GM21381 (cell line): Measurements from ENCODE around the gene REEP1.
"Not testable (repeated sequence)": the region's sequence is repeated elsewhere in the genome, so short reads cannot be mapped to it uniquely, and the experiment has no call there.

Experiments used
- ATAC-seq: cut with Tn5 transposase; IDR thresholded peaks from one replicate; pipeline ENCODE4 v1.9.1; 2021; ENCODE audit warnings: mild to moderate bottlenecking, moderate library complexity; ENCODE audit not compliant: unreplicated experiment

Gene REEP1

DNA sequence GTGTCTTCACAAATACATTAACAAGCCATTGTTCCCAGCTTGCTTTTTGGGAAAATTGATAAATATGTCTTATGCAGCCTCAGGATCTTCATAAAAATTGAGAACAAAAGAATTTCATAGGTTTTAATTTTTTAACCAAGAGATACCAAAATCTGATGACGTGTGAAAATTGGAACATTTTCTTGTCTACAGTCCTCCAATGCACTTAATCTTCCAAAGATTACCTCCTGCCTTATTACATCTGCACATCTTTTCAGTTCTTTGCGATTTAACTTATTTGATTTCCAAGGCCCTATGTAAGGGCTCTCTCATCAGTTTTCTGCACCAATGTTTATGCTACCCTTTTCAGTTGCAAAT is 135.1 kb downstream of the REEP1 start:
- no peak for ATAC-seq

DNA sequence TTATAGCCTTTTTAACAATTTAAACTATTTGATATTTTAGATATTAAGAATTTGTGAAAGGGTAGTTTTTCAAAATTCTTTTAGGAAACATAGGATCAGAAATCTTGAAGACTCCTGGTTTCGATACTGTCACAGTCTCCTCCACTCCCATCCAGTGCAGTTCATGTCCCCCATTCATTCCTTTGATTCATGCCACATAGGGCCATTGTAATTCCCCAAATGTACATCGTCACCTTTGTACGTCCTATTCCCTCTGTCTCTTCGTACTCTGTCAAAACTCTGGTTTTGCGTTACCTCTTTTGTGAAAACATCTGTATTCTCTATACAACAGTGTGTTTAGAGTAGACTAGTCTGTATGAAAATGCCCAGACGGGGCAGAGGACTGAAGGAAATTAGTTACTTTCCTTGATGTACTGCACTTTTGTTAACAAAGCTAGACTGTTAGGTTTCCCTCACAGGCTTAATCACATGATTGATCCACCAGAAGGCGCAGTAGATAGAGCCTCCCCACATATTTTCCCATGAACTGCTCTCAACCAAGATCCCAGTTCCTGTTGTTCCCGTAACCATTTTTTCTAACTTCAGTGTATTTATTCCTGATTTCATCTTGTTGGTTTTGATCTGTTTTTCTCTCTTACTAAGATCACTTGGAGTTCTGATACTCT is 135.6 kb downstream of the REEP1 start:
- no peak for ATAC-seq

DNA sequence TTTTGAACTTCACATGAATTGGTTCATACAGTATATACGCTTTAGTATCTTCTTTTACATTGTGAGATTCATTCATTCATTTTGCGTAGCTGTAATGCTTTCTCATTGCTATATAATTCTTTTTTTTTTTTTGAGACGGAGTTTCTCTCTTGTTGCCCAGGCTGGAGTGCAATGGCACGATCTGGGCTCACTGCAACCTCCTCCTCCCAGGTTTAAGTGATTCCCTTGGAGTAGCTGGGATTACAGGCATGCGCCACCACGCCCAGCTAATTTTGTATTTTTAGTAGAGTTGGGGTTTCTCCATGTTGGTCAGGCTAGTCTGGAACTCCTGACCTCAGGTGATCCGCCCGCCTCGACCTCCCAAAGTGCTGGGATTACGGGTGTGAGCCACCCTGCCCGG is 136.9 kb downstream of the REEP1 start:
- ATAC-seq: not testable (repeated sequence)

DNA sequence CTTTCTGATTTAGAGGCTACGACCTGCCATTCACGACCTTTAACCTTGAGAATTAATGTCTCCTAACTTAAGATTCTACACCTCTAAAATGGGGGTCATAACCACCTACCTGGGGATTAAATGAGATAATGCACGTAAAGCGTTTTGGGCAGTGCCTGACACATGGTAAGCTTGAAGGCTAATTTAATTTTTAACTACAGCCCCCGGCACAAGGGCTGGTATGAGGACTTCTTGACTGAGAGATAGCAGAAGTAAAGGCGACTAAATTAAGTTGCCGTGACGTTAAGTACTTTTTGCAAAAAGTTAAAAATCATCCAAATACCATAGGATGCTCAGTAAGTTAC is 137.6 kb downstream of the REEP1 start:
- no peak for ATAC-seq

DNA sequence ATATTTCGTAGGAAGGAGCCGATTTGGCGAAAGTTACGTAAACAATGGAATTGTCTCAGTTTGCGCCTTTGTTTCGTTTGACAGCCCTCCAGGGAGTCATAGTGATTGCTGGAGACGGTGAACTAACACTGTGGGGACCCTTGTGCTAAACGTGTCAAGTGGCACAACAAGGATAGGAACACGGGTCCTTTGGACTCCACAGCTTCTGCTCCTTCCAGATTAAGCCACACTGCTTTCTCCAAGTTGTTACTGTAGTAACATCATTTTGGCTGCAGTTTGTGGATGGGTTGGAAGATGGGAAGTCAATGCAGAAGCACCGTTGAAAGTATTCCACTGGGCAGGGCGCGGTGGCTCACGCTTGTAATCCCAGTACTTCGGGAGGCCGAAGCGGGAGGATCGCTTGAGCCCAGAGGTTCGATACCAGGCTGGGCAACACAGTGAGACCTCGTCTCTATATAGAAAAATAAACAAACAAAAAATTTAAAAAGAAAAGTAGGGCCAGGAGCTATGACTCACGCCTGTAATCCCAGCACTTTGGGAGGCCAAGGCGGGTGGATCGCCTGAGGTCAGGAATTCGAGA is 141.5 kb downstream of the REEP1 start:
- ATAC-seq: no peak

DNA sequence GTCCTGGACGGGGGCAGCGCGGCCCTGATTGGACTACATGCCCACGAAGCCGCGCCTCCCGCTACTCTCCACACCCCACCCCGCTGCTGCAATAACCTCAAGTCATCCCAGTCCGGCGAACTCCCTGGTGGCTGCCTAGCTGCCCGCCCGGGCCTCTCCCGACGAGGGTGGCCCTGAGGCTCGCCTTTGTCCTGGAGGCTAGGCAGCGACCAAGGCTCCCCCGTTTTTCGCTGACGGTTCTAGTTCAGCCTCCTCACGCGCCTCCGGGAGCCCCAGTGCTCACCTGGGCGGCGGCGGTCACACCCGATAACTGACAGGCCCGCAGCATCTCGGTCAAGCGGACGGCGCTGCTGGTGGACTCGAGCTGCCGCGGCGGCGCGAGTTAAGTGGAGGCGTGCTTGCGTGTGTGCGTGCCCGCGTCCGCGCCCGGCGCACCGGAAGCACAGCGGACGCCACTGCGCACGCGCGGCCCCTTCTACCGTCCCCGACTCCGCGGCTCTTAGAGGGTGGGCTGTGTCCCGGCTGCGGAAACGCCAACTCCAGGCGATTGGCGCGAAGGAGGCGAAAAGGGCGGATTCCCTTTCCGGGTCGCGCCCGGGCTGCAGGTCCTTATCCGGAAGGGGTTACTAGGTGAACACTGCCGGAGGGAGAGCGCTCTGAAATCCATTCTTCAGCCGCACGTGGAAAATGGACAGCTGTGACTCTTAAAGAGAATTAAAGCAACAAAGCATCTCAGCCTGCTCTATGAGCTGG is 142.2 kb downstream of the REEP1 start, which contains the start of gene IMMT:
Gene IMMT (minus strand): TSS at position 408 of the 753 bp plus-strand sequence. CDS start 80 bp downstream, at position 328.
- peak; percentile 80 for ATAC-seq

DNA sequence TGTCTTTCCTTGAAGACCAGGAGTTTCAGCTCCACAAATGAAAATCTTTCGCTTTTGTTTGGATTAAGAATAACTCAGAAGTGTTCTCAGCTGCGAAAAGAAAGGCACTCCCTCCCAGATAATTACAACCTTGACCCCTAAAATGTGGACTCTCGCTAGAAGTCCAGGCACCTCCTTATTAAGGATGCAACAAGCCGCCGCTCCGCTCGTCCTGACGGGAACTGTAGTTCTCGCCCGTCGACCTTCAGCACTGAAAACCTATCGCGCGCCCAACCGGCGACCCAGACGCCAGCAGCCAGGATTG is 142.7 kb downstream of the REEP1 start:
- no peak for ATAC-seq

DNA sequence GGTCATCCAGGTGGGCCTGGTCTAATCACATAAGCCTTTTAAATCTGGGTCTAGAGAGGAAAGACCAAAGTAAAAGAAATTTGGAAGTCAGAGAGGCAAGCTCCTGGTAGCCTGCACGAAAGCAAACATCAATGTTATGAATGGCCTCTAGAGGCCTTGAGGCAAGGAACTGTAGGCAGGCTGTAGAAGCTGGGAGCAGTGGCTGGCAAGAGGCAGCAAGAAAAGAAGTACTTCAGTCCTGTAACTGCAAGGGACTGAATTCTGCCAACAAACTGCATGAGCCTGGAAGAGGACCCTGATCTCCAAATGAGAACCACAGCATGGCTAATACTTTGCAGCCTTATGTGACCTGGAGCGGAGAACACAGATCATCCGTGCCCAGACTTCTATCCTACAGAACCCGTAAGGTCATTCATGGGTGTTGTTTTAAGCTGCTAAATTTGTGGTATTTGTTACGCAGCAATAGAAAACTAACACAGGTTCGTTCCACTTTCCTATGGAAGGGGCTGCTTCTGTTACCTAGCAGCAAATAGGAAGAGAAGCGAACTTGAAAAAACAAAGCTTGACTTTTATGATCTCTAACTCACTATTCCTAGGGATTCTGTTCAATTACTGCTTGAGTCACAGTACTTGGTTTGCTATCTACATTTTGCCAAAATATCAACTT is 143.4 kb downstream of the REEP1 start:
- ATAC-seq: no peak

DNA sequence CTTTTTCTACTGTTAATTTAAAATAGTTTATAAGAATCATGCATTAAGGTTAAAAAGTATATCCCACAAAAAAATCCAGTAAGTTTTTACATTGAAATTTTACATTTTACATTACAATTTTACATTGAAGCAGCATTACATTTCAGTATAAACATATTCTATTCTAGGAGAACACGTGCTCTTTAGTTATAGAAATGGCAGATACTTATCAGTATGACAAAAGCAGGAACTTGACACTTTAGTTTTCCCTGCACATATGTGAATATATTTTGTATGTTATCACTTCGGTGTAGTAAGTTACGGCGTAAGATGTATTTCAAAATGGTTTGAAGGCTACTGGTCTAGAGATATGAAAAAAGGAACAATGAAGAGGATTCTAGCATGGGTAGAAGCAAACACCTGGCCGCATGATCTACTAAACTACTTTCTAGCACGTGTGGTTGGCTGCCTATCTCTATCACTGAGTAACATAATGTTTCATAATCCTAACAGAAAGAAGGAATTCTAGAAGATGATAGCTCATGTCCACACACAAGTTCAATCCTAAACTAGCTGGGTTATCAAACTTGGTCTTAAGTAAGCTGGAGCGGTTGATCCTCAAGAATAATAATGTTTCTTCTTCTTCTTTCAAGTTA is 147.5 kb downstream of the REEP1 start:
- ATAC-seq: no peak

DNA sequence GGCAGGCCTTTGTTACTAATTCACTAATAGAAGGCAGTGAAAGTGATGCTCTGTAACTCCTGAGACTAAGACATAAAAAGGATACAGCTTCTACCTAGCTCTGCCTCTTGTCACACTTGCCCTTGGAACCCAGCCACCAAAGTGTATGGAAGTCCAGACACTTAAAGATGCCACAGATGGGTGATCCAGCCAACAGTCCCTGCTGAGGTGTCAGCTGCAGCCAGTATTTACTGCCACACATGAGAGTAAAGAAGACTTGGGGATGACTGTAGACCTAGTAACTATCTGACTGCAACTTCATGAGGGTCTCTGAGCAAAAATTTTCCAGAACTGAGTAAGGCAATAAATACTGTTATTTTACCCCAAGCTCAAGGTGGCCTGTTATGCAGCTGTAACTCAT is 151.0 kb downstream of the REEP1 start:
- no peak for ATAC-seq

DNA sequence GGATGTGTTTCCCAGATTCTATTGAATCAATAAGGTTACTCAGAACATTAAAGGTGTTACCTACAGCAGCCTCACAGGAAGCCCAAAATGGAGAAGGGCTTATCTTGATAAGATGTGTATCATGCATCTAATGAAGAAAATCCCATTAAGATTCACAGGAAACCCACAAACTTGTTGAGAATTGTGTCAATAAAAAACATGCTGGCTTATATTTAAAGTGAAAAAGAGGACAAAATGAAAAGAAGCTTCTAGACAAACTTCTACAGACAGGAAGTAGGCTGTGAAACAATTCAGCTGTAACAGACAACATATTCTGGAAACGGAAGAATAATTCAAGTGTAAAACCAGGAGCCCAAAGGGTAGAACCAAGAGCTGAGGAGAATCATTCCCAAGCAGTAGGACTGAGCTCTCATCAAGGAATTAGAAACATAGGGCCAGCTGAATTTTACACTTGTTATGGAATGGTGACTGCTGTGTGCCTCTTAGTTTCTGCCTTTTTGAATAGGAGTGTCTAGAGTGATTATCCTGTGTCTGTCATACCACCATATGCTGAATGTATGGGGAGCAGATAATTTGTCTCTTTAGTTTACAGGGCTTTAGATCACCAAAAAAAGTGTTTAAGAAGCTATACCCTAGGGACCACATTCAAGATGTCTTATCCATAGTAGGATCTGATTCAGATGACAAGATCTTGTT is 151.8 kb downstream of the REEP1 start:
- ATAC-seq: no peak

DNA sequence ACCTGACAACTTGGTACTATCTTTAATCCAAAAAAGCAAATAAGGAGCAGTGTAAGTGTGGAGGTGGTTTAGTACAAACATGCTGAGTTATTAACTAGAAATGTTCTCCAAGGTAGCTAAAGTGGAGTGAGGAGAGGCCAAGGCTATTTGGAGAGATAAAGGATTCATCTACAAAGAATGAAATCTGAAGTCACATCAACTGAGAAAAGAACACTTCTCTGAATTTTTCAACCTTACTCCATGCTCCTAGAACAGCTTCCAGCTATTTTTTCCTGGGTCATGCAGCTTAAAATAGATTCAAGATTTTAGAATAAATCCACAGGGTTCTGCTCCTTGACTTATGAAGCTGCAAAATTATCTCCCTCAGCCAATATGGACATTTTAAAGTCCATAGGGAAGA is 160.8 kb downstream of the REEP1 start:
- ATAC-seq: no peak

DNA sequence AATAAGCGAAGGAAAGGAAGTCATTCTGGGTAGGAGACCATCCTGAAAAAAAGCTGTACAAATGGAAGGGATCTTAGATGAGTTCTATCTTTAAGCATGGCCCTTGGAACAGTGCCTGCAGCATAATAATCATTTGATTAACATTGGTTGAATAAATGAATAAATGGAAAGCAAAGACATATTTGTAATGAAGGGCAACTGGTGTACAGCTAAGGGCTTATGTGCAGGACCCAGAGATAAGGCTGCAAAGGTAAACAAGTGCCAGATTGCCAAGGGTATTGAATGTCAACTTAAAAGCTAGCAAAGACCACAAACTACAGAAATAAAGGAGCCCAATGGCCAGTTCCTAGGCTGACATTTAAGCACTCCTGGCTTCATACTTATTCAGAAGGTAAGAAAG is 161.6 kb downstream of the REEP1 start:
- no peak for ATAC-seq

DNA sequence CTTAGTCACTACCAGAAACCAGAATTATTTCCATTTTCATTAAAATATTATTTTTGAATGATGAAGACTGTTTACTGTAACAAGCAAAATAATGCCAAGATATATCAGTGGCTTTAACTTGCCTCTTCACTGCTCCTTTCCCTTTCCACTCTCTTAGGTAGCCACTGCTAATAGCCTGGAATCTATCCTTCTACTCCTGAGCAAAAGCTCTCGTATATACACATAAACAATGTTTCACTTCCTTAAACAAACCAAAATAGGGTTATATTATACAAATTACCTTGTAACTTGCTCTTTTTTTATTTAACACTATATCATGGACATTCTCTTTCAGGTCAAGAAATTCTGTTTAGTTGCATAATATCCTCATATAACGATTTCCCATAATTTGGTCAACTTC is 163.0 kb downstream of the REEP1 start:
- no peak for ATAC-seq

DNA sequence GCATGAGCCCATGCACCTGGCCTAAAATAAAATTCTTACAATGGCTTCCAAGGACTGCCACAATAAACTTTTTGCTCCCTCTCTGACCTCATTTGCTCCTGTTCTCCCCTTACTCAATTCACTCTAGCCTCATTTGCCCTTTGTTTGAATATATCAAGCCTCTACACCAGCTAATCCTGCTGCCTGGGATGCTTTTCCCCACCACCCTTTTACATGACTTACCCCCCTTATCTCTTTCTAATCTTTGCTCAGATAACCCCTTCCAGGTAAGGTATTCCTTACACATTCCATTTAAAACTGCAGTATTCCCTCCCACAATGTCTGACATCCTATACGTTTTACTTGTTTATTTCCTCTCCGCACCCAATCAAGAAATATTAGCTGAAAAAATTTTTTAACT is 164.8 kb downstream of the REEP1 start:
- ATAC-seq: no peak

DNA sequence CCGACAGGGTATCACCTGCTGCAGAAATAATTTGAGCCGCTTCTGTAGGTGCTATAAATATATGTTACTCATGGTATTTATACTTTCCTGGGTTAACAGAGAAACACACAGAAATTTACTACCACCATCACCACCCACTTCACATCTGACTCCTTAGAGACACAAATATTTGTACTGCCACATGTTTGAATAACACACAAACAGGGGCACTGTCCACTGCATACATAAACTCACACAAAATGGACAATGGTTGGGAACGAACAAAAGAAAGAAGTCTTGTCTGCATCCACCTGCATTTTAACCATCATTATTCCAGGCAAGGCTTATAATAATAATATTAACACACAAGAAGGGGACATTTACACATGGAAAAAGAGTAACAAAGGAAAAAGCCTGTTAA is 166.1 kb downstream of the REEP1 start:
- no peak for ATAC-seq

DNA sequence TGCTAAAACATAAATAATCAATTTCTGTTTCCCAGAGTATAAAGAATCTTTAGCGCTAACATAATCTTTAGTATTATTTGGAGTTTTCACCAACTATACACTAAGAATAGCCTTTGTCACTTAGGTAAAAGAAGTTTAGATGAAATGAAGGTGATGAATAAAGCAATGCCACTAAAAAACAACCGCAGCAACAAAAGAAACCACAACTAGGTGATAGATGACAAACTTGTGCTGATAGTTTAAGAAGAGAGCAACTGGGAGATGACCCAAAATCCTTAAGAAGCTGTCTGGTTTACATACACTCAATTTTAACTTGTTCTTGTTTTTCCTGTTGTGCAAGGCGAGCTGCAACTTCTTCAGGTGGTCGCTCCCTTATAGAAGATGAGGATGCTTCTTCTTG is 167.0 kb downstream of the REEP1 start:
- no peak for ATAC-seq
